Measurements from ENCODE around the gene CYP51A1.
"Not testable (repeated sequence)": the region's sequence is repeated elsewhere in the genome, so short reads cannot be mapped to it uniquely, and the experiment has no call there.

CYP51A1 gene

GRCh38 chr7:92134271-92135051, at the start of gene CYP51A1:
Gene CYP51A1, minus strand, starts transcription at chr7:92134477. Its CDS starts 113 bp downstream, at chr7:92134364.
- DNase-seq (ENCODE audit: low spot score), result peak; percentile 96

GRCh38 chr7:92178928-92179924, 44.9 kb upstream of the CYP51A1 start, which contains the start of gene LRRD1:
Gene LRRD1, minus strand, starts transcription at chr7:92179142. Its CDS starts 13,940 bp downstream, at chr7:92165202.
- DNase-seq (ENCODE audit: low spot score), result no peak

- DNase-seq (ENCODE audit: low spot score), result no peak
Measured at GRCh38 chr7:92177362-92177761, 43.1 kb upstream of the CYP51A1 start.

GRCh38 chr7:92169529-92169928, 35.3 kb upstream of the CYP51A1 start:
- not testable (repeated sequence) for DNase-seq (ENCODE audit: low spot score)

GRCh38 chr7:92161271-92161670, 27.0 kb upstream of the CYP51A1 start:
- DNase-seq (ENCODE audit: low spot score), result no peak

GRCh38 chr7:92158660-92159575, 24.6 kb upstream of the CYP51A1 start:
- peak; percentile 74 for DNase-seq (ENCODE audit: low spot score)

- DNase-seq (ENCODE audit: low spot score), result no peak
Measured at GRCh38 chr7:92156990-92157389, 22.7 kb upstream of the CYP51A1 start.

GRCh38 chr7:92155108-92155739, 20.9 kb upstream of the CYP51A1 start:
- no peak for DNase-seq (ENCODE audit: low spot score)

GRCh38 chr7:92150450-92151017, 16.3 kb upstream of the CYP51A1 start:
- DNase-seq (ENCODE audit: low spot score), result no peak

GRCh38 chr7:92149736-92150239, 15.5 kb upstream of the CYP51A1 start:
- DNase-seq (ENCODE audit: low spot score), result no peak

- not testable (repeated sequence) for DNase-seq (ENCODE audit: low spot score)
Measured at GRCh38 chr7:92143192-92143880, 9.1 kb upstream of the CYP51A1 start.

- DNase-seq (ENCODE audit: low spot score), result not testable (repeated sequence)
Measured at GRCh38 chr7:92142791-92143190, 8.5 kb upstream of the CYP51A1 start.

- no peak for DNase-seq (ENCODE audit: low spot score)
Measured at GRCh38 chr7:92141161-92141560, 6.9 kb upstream of the CYP51A1 start.

- DNase-seq (ENCODE audit: low spot score), result no peak
Measured at GRCh38 chr7:92137557-92137956, 3.3 kb upstream of the CYP51A1 start.

- DNase-seq (ENCODE audit: low spot score), result peak; percentile 64
Measured at GRCh38 chr7:92135052-92135889, 994 bp upstream of the CYP51A1 start.

- DNase-seq (ENCODE audit: low spot score), result peak; percentile 78
Measured at GRCh38 chr7:92133737-92134270, 473 bp downstream of the CYP51A1 start.

GRCh38 chr7:92133133-92133736, 1.0 kb downstream of the CYP51A1 start:
- DNase-seq (ENCODE audit: low spot score), result peak; percentile 77

- no peak for DNase-seq (ENCODE audit: low spot score)
Measured at GRCh38 chr7:92131764-92132330, 2.4 kb downstream of the CYP51A1 start.

All from RKO (cell line).